Stimulated activated CD4-positive, alpha-beta T cell treated with anti-CD3 and anti-CD28 coated beads, Interleukin-2, amount 100 ng/mL, for 48 hours (primary cell): Measurements from ENCODE around the gene GLYR1.
"Not testable (repeated sequence)": the region's sequence is repeated elsewhere in the genome, so short reads cannot be mapped to it uniquely, and the experiment has no call there.

Experiments used
- DNase-seq, 2 donors: peaks; one replicate each; pipeline ENCODE4 v3.0.0-alpha.2; 2020

The GLYR1 gene

DNA sequence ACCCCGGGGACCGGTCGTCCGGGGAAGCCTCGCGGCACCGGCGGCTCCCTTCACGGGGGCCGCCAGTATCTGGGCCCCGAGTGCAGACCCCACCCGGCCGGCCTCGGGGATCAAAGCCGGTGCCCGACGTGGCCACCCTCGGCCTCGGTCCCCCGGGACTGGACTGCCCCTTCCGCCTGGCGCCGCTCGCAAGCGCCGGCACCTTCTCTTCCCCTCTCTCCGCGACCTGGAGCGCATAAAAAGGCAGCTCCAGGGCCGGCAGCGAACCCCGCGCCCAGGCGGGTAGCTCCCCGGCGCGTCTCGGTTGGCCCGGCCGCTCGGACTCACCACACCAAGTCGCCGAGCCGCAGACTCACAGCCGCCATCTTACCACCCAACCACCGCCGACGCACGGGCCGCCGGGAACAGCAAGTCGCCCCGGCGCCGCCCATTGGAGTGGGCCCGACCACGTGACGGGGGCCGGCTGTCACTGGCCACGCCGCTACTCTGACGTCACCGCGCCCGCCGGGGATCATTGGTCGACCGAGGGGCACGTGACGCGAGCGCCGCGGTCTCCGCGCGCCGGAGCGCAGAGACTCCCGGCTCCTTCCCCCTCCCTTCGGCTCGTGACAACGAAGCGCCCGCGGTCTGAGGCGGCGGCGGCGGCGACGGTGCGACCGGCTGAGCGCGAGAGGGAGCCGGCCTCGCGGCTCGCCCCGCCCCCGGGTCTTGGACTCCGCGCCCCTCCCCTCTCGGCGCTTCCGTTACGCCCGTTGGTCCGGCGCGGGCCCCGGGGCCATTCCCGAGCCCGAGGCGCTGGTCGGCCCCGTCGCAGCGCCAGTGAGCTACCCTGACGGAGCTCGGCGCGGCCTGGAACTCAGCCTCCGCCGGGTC is at the start of gene GLYR1, which contains the start of gene UBN1:
Gene GLYR1, minus strand, starts transcription at position 388 of the 873 bp plus-strand sequence. Its CDS starts 23 bp downstream, at position 365.
Gene UBN1, plus strand, starts transcription at position 581 of the 873 bp plus-strand sequence. CDS start 5,437 bp downstream, outside the sequence.
- DNase-seq = peak; percentile 100

- DNase-seq = not testable (repeated sequence)
Measured at GRCh38 chr16:4896761-4897160, 49.7 kb upstream of the GLYR1 start.

DNA sequence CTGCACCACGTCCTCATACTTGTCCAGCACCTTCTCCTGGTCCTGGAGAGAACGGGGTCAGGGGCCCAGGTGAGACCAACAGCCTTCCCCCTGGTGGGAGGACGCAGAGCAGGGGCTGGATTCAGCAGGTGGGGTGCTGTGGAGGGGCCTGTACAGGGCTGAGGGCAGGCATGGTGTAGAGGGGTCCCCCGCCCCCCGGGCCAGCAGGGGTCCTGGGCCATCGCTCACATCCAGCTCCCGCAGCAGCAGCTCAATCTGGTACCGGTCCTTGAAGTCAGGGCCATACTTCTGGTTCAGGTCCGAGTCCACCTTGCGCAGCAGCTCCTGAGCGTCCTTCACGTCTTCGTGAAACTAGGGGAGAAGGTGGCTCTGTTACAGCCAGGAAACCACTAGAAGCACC is 48.3 kb upstream of the GLYR1 start:
- DNase-seq = no peak

DNA sequence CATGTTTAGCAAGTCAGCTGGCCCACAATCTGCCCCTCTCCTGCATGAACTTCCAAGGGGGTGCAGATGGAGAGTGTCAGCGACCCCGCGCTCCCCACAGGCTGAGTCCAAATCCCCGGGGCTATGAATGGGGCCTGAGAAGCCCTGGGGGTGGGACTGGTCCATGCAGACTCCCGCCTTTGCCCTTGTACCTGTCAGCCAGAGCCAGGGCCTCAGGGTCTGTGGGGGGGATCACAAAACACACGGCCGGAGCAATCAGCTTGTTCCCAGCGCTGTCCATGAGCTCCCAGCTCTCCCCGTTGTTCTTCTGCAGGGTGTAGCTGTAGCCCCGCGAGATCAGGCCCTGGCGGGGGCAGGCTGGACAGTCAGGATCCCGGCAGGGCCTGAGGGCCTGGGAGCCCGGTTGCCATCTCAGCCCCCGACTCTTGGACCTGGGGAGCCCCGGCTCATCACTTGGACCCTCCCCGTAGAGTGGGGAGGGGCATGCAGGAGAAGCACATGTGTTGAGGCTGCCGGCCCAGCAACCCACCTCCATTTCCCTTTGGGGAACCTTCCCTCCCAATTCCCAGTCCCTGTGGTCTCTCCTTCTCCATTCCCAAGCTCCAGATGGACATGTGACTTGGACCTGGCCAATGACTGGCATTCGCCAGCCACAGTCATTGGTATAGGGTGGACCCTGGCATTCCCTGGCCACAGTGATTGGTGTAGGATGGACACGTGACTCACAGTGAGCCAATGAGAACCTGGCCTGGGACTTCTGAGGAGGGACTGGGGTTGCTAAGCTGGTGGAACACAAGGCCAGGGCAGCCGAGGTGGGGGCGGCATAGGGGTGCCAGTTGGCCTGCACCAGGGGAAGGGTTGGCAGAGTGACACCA is 47.4 kb upstream of the GLYR1 start:
- no peak for DNase-seq

- DNase-seq = no peak
Measured at GRCh38 chr16:4893103-4893862, 46.2 kb upstream of the GLYR1 start.

DNA sequence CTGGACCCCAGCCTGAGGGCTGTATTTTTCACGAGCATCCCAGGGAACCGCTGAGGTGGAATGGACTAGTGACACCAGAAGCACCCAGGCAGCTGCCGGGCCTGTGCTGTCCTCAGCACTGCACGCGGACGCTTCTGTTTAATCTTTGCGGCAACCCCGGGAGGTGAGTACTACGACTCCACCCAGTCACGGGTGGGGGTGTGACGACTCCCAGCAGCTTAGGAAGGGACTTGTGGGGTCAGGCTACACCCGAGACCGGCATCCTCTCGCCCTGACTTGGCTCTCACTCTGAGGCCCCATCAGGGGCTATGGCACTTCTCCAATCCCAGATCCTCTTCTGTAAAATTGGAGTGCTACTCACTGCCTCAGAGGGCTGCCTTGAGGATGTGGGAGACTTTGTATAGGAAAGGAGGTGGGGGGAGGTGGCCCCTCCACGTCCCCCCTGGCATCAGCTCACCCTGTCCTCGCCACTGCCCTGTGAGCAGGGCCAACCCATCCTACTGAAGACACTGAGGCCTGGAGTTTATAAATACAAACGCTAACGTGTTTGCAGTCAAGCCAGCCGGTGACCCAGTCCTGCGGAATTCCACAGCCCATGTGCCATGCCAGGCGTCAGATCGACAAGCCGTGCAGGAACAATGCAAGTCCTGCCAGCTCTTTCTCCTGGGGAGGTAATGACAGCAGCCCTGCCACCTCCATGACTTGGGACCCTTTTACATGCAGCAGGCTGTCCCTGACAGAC is 45.4 kb upstream of the GLYR1 start:
- DNase-seq = no peak

- DNase-seq = no peak
Measured at GRCh38 chr16:4891886-4892216, 44.8 kb upstream of the GLYR1 start.

DNA sequence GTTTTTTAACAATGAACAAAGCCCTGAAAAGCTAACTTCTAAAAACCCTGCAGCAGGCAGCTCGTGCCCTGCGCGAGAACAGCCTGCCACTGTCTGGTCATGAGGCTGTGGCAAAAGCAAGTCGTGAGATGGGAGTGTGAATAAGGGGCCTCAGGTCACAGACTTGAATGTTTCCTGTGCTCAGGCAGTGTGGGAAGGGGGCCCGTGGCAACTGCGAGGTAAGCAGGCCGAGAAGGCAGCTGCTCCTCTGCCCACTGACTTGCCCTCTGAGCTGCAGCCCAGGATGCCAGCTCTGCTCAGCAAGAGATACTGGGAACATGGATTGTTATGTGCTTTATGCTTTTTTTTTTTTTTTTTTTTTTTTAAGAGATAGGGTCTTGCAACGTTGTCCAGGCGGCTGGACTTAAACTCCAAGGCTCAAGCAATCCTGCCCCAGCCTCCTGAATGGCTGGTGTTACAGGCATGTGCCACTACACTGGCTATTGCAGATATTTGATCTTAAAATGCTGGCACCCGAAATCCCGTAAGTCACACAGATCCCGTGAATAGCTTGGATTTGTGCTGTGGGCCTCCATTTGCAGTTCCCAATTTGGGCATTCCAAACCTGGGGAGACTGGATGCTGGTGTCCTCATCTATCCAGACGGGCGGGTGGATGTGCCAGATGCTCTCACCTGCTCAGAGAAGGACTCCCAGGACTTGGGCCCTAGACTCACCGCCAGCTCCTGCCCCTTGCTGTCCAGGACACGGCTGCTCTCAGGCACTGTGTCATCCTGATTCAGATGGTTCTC is 44.2 kb upstream of the GLYR1 start:
- no peak for DNase-seq

DNA sequence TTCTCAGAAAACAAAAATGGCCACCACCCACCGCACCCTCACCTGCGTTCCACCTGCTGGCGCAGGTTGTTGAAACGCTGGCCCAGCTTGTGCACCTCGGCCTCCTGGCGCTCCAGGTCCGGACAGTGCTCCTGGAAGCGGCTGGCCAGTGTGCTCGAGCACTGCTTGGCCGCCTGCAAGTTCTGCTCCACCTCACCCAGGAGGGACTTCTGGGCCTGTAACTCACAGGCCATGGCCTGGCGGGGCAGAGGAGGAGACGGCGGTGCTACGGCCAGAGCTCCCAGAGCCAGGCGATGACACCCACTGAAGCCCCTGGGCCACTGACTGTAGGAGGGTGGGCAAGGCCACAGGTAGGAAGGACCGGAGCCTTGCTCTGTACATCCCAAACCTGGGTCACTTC is 43.6 kb upstream of the GLYR1 start:
- no peak for DNase-seq

- DNase-seq = no peak
Measured at GRCh38 chr16:4890026-4890425, 42.9 kb upstream of the GLYR1 start.

DNA sequence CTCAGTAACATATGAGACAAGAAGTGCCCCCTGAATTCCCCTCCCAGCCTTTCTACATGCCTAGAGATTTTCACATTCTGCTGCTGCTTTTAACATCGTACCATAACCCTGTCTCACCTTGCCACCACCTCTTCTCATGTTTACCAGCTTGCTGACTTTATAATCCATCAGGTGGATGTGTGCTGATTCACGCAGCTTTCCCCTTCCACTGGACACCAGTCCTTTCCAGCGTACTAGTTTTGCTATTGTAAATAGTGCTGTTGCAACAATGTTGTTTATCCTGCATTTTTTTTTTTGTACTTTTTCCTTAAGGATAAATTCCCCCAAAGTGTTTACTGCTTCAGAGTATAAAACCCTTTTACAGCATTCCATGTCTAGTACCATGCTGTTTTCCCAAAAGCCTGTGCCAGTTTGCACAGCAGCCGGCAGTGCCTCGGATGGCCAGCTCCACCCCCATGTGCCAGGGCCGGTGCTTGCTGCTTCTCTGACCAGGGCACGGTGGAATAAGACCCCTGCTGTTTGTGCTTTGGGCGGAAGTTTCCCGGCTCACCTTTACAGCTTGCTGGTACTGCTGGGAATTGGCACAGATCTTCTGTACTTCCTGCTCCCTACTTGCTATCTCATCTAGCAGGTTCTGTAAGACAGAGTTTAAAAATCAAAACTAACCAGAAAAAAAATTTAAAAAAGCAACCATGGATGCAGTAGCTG is 41.5 kb upstream of the GLYR1 start:
- DNase-seq = no peak

DNA sequence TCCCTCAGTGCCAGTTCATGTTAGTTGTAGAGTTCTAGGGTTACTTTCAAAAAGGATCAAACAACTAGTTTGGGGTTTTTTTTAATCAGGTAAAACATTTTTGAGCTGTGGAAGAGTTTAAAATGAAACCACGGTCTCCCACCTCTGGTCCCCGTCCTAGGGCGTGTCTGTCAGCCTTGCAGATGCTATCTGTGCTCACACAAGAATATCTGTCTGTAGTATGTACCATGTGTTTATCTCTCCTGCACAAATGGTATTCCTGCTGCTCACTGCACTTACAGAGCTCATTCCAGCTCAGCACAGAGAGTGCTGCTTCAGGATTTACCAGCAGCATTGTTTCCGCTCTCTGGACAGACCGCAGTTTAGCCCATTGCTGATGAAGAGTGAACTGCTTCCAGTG is 39.1 kb upstream of the GLYR1 start:
- DNase-seq = no peak

- no peak for DNase-seq
Measured at GRCh38 chr16:4884972-4885874, 38.1 kb upstream of the GLYR1 start.

- DNase-seq = no peak
Measured at GRCh38 chr16:4884209-4884608, 37.1 kb upstream of the GLYR1 start.

DNA sequence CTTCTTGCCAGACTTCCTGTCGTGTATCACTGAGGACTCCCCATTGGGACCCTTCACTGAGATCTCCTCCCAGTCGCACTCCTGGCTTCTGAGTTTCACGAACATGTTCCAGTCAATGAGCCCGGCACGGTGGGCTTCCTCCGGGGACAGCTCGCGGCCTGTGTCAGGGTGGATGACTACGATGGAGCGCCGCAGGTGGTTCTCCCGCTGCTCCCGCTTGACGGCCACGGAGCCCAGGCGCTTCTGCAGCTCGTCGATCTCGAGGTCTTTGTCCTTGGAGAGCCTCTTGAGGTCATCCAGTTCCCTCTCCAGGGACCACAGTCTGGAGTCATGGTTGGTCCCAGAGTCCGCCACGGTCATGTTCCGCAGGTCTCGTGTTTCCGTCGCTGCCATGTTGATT is 36.4 kb upstream of the GLYR1 start:
- no peak for DNase-seq

GRCh38 chr16:4882633-4883285 is 35.7 kb upstream of the GLYR1 start:
- DNase-seq = no peak

DNA sequence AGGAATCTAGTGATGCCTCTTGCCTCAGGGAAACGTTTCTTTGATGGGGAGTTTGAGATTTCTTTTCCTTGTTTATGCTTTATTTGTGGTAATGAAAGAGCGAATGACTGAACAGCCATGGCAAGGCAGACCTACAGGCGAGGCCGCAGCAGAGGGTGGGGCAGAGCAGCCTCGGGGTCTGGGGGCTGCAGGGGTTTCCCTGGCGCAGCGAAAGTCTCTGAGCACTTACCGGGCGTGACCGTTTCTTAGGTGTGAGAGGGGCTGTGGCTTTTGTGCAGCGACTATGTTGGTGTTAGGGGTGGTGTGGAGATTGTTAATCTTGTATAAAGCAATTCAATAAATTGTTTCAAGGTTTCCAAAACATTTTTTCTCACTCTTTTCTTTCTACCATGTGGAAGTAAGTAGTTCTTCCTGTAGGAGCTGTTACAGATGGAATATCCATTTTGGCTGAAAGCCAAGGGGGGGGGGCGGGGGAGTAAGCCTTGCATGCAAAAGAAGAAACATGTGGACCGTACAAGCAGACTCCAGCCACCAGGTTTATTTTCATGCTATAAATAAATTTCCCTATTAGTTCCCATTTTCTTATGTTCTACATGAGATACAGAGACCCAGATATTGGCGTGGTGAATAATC is 35.0 kb upstream of the GLYR1 start:
- DNase-seq = no peak

GRCh38 chr16:4880006-4880580 is 33.0 kb upstream of the GLYR1 start:
- DNase-seq = no peak
